ENCODE measurements around the gene GRM7.
"Not testable (repeated sequence)": the region's sequence is repeated elsewhere in the genome, so short reads cannot be mapped to it uniquely, and the experiment has no call there.

GRM7 gene

DNA sequence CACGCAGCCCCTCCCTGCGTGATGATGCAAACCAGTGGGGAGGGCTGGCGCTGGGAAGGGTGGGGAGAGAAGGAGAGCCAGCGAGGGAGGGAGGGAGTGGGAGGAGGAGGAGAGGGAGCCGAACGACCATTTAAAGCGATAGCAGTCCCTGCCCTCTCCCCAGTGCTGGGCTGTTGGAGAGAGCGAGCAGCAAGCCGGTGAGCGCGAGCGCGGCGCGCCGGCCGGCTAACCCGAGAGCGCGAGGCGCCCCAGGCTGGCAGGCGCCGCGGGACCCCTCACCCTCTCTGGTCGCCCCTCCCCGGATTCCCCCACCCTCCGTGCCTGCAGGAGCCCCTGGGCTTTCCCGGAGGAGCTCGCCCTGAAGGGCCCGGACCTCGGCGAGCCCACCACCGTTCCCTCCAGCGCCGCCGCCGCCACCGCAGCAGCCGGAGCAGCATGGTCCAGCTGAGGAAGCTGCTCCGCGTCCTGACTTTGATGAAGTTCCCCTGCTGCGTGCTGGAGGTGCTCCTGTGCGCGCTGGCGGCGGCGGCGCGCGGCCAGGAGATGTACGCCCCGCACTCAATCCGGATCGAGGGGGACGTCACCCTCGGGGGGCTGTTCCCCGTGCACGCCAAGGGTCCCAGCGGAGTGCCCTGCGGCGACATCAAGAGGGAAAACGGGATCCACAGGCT lies at the start of gene GRM7:
Gene GRM7 (plus strand): TSS at position 162 of the 671 bp plus-strand sequence.
- DNase-seq (ENCODE audit: low read depth in 2 of 2) = no peak

DNA sequence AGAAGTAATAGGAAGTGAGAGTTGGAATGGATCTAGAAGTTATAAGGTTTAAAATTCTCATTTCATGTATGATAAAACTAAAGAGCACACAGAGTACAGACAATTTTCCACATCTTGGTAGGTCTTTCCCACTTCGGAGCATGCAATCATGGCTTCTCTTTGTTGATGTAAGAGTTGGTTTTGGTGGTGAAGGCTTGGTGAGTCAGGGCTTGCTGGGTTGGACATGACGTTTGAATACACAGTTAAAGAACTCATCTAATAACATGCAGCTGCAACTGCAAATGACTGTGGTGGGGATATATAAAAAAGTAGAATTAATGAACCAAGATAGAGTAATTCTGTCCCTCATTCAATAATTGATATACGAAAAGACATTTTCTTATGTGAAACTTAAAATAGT lies 39.5 kb upstream of the GRM7 start:
- no peak for DNase-seq (ENCODE audit: low read depth in 2 of 2)

DNA sequence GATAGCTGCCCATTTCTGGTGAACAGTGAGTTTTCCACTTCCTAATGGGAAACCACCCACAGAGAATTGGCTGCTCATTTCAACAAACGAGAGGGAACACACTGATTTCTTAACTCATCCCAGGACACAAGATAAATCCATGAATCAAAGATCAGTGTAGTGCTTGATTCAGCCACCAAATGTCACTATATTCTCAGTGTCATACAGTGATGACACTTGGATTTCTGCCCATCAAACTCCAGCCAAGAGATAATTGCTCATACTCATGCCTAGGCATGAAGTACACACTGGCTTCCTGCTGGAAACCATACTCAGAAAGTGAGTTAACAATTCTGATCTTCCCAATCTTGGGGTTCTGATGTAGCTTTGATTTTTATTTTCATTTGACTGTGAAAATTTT lies 35.4 kb upstream of the GRM7 start:
- DNase-seq (ENCODE audit: low read depth in 2 of 2) = no peak

DNA sequence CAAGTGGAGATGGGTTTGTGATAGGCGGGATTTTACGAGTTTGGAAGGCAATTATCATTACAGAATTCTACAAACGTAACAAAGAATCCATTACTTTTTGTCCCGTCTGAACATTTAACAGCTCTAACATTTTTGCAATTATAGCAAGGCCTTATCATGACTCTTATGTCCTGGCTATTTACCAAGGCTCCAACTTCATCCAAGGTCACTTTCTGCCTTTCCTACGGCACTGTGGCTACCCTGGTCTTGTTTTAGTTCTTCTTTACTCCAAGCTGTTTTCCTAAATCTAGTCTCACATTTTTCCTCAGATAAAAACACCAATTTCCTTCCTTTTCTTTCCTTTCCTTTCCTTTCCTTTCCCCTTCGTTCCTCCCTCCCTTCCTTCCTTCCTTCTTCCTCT lies 33.5 kb upstream of the GRM7 start:
- no peak for DNase-seq (ENCODE audit: low read depth in 2 of 2)

DNA sequence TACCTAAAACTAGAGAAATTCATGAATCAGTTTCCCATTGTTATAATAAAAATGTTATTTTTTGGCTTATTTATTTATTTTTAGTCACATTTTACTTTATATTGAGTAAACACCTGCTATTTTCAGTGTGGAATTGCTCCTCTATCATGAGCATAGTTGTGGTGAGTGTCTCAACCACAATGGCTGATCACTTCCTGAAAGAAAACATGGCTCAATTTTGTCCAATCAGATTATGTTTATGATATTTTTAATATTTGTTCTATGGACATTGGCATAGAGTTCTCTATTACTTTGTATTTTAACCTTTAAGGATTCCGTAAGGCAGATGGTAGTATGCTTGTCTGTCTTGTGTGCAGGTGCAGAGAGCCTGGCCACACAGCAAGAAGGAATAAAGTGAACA lies 16.2 kb upstream of the GRM7 start:
- no peak for DNase-seq (ENCODE audit: low read depth in 2 of 2)

DNA sequence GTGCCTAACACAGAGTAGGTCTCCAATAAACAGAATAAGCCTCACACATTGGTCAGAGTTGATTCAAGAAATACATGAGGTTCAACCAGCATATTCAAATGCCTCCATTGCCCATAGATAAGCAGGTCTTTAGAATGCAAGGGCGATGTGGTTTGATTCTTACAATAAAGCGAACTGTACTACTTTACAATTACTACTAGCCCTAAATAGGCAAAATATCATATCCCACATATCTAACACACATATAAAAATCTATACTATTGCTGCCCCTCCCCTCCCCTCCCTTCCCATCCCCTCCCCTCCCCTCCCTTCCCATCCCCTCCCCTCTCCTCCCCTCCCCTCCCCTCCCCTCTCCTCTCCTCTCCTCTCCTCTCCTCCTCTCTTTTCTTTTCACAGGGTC lies 6.7 kb upstream of the GRM7 start:
- DNase-seq (ENCODE audit: low read depth in 2 of 2) = no peak

DNA sequence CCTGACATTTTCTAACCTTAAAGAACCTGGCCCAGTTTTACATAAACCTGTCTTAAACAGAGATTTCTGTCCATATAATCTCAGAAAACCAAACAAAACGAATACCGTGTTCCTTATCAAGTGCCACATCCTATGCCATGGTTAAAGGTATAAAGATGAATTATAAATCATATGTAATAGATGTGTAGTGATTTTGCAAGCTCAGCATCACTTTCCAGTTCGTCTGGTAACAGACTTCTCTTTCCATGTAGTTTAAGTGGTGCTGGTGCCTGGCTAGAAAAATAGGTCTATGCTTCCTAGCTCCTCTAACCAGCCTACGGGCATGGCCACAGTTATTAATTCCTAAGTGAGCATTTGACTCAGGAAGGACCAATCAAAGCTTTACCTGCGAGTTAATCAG lies 3.4 kb upstream of the GRM7 start:
- no peak for DNase-seq (ENCODE audit: low read depth in 2 of 2)

DNA sequence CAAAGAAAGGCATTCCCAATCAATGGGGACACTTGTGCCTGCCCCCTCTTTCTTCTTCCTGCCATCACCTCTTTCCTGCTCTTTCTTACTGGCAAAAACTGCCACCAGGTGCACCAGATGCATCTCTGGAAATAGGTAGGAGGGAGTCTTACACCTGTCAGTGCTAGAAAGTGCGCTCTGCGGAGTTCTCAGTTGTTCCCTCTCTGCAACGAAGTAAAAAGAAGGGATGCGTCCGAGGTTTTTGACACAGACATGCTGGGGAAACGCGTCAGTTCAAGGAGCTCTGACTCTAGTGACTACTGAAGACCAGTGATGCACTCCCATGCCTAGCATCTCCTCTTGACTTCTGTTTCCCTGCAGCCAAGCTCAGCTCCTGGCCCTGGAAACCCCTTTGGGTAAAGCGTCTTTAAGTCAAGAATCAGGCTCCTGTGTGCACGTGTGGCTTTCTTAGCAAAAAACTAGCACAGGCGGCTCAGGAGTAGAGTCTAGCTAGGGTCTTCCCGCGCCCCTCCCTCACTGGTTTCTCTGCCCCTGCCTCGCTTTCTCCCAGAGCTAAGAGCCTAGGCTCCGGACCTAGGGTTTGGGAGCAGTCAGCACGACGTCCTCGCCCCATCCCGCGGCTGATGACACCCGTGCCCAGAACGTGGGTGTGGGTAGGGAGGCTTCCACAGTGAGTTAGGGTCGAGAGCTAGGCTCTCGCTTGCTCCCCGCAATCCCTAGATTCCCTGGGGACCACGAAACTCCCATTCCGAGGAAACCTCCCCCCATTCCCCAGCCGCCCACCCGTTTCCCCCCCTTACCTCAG lies 564 bp upstream of the GRM7 start:
- DNase-seq (ENCODE audit: low read depth in 2 of 2) = no peak

DNA sequence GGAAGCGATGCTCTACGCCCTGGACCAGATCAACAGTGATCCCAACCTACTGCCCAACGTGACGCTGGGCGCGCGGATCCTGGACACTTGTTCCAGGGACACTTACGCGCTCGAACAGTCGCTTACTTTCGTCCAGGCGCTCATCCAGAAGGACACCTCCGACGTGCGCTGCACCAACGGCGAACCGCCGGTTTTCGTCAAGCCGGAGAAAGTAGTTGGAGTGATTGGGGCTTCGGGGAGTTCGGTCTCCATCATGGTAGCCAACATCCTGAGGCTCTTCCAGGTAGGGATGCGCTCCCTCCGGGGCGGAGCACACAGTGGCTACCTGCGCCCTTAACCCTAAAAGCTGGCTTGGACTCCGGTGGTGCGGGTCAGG lies 698 bp downstream of the GRM7 start:
- no peak for DNase-seq (ENCODE audit: low read depth in 2 of 2)

DNA sequence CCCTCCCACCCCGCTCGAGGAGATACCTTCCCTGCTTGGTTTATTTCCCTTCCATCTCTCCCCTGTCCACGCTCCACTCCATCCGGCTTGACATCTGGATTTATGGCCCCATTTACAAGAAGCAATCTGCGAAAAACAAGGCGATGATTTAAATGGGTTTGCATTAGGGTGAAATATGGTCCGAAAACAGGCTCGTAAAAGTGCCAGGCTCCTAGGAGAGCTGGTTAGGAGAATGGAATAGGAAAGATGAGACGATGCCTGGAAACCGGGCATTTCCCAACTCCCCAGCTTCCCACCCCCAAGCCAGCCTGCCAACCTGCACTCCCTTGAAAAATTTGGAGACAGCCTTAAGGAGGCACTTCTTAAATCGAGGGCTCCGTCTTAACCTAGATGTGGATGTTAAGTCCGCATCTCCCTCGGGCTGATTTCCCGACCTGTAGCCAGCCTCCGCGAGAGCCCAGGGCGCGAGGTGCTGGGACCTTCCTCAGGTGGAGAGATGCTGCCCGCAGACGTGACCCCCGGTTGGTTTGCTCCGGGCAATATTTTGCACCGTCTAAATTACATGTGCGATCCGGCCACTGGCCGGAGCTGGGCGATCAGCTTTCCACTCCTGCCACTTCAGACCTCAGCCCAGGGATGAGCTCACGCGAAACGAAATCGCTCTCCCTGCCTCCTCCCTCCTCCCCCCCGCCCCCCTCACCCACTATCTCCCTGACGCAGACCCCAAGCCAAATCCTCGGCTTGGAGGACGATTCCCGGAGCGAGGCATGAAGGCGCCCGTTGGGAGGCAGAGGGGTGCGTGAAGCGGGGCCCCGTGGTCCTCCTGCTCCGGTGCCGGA lies 1.3 kb downstream of the GRM7 start:
- DNase-seq (ENCODE audit: low read depth in 2 of 2) = no peak

DNA sequence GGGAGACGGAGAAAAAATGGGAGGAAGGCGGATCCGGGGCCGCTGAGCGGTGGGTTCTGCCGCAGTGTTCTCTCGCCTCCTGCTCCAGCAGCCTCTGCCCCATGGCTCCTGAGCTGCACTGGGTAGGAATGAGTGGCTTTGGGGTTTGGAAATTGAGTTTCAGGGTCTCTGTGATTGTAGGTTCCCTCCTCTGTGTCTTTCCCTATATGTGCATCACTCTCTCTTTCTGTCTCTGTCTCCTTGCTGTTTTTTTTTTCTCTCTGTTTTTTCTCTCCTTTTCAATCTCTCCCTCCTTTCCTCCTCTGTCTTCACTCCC lies 1.9 kb downstream of the GRM7 start:
- no peak for DNase-seq (ENCODE audit: low read depth in 2 of 2)

DNA sequence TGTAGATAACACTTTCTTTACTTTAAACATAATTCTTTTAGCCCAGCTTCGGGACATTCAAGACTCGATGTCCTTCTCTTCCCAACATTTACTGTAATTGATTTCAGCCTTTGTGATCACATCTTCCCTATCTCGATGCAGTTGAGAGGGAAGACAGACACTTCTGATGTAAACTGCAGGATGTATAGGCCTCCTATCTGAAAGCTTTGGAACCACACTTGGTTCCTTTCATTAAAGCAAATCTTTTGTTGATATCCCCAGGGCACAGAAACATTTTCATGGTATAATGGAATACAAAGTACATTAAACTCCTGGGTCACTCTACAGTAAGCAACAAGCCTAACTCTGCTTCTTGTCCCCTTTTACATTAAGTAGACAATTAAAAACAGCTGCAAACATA lies 6.4 kb downstream of the GRM7 start:
- DNase-seq (ENCODE audit: low read depth in 2 of 2) = no peak

DNA sequence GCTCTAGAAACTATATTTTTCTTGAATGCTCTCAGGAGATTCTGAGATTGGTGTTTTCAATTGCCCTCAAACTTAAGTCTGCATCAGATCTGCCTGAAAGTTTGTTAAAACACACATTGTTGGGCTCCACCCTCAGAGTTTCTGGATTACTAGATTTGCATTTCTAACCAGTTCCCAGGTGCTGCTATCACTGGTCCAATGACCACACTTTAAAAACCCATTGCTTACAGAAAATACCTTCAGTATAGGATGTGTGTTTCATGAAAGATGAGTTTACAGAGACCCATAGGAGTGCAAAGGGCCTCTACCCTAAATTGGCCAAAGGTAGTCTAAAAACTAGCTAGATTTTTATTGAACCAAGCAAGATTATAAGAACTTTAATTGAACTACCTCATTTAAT lies 17.8 kb downstream of the GRM7 start:
- no peak for DNase-seq (ENCODE audit: low read depth in 2 of 2)

DNA sequence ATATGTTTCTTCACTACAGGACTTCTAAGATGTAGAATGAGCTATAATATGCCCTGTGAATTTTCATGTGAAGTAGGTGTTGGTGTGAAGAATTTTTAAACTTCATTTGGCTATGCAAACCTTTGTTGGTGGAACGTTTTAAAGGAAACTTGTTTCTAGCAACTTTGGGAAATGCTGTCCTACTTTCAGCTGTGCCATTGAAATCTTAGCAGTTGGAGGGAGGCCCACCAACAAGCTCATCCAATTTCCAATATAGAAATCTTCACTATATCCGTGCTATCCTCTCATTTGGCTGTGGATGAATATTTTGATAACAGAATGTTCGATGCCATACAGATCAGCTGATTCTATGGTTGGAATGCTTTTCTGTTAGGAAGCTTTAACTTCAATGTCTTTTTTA lies 51.3 kb downstream of the GRM7 start:
- DNase-seq (ENCODE audit: low read depth in 2 of 2) = no peak

DNA sequence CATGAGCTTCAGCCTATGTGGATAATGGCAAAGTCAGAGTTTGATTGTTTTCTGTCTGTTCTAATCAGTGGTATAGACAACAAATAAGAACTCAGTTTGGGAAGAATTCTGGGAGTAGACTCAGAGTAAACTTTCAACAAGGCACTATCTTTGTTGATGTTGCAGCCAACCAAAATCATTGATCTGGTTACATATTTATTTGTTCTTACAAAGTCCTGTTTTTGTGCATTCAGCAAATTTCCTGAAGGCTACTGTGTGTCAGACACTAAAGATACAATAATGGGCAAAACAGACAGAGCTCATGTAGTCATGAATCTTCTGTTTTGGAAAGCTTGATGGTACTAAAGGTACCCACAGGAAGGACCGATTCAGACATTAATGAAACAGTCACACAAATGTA lies 55.0 kb downstream of the GRM7 start:
- DNase-seq (ENCODE audit: low read depth in 2 of 2) = no peak

DNA sequence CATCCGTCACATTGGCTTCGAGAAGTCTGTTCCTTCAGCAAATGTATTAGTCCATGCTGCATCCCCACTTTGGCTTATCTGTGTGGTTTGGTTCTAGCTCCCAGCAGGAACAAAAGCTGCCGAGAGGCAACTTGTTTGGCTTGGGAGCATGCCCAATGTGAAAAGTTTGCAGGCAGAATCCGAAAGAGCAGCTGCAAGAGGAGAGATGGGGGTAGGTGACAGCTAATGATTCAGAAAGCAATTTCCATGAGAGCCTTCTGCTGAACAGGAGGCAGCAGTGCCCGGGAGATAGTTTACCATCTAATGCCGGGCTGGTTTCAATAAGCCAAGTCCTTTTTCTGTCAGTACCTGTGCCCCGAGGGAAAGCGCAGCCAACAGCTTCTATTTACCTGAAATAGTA lies 60.2 kb downstream of the GRM7 start:
- DNase-seq (ENCODE audit: low read depth in 2 of 2) = no peak

DNA sequence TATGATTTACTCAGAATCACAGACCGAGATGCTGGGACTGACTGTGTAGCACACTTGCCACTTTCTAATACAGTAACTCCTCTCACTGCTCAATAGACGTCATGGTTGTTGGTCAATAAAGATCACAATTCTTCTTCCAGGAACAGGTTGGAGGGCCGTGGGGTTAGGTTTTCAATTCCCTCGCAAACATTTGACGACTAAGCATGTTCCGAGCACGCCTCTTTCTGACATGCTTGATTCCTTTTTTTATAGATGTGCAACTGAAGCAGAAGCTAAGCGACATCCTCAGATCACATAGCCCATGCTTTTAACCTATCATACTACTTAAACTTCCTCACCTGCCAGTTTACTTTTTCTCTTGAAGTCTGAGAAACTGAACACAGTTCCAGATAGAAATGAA lies 61.0 kb downstream of the GRM7 start:
- no peak for DNase-seq (ENCODE audit: low read depth in 2 of 2)

DNA sequence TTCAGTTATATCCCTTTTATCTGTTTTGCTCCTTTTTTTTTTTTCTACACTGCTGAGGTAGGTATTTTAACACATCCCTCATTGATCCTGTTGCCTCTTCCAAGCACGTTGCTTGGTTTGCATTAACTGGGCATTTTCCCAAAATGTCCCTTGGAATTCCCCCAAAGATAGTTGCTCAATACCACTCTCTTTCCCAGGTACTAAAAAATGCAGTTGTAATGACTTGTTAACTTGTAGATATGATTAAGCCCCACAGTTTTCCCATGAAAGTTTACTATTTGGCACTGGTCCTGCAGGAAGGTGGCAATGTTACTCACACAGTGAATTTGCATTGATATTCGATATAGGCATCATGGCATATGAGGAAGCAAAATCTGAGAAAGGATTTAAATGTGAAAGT lies 67.1 kb downstream of the GRM7 start:
- DNase-seq (ENCODE audit: low read depth in 2 of 2) = no peak

DNA sequence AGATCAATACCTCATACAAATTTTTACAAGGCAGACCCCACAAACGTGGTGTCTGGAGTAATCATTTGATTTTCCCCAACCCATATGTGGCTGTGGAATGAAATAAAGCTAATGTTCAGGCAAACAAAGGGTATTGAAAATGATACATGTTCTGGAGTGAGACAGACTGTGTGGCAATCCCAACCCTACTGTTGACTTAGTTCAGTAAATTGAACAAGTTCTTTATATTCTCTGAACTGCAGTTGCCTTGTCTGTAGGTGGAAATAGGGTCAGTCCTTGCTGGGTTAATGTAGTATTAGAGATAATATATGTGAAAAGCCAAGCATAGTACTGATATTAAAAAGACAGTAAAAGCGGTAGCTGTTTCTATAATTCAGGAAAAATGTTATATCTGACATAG lies 69.0 kb downstream of the GRM7 start:
- no peak for DNase-seq (ENCODE audit: low read depth in 2 of 2)

DNA sequence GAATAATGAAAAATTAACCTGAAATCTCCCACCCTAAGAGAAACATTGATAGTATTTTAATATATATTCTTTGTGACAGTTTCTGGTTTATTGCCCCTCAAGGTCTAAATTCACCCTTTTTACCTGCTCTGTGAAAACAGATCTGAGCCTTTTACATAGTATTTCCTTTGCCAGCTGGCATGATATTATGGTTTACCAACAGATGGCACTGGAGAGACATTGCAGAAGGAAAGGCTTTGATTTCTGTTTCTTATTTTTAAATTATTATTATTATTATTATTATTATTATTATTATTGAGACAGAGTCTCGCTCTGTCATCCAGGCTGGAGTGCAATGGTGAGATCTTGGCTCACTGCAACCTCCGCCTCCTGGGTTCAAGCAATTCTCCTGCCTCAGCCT lies 74.5 kb downstream of the GRM7 start:
- not testable (repeated sequence) for DNase-seq (ENCODE audit: low read depth in 2 of 2)

DNA sequence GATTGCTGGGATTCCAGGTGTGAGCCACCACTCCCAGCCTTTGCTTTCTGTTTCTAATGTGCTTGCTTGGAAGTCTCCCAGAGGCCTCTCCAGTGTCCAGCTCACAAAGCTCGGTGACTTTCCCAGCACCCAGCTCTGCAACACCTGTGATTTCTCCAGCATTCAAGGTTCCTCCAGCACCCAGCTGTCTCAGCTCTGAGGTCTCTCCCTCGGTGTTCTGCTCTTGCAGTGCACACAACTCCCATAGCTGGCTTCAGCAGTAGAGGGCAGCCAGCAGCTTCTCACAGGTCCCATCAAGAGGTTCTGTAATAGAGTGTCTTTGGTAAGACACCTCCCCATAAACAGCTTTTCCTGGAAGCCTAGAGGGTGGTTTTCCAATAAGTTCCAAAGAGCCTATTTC lies 75.1 kb downstream of the GRM7 start:
- DNase-seq (ENCODE audit: low read depth in 2 of 2) = no peak

DNA sequence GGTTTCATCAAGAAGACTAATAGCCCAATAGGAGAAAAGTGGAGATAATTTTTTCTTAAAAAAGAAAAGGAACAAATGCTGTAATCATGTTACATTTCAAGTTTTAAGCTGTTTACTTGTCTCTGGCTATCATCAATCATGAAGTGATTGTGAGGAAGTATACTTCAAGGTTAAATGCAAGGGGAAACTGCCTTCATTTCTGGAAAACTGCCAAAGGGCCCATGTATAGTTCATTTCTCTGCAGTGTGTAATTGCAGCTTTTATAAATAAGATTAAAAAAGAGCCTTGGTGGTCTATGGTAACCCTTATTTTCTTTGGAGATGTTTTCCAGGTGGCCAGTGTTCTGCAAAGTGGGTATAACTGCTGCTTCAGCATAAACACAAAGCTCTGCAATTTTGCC lies 101.9 kb downstream of the GRM7 start:
- no peak for DNase-seq (ENCODE audit: low read depth in 2 of 2)

DNA sequence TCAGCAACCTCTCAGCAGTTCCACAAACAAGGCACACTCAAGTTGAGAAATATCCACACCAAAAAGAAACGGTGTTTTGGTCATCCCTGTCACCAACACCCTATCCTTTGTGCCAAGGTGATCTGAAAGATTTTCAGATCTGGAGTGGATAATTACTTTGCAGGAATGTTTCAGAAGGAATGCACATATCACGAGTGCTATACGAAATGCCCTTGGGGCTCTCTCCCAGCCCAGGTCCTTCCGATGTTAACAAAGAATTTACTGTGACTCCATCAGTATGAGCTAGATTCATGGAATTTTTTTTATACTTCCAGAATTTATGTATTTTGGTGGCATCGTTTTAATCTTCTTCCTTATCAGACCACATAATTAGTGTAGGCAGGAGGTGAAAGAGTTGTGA lies 105.0 kb downstream of the GRM7 start:
- no peak for DNase-seq (ENCODE audit: low read depth in 2 of 2)

Data from stimulated activated CD8-positive, alpha-beta memory T cell treated with anti-CD3 and anti-CD28 coated beads, Interleukin-15, amount 100 ng/mL, for 48 hours (primary cell).